Kidney (tissue), 14 donors: Measurements from ENCODE around the gene GPATCH8. TPM values are rescaled to one million over a fixed set of nuclear protein-coding genes. Genes with fewer than 3 reads are reported as not detected.
"Not testable (repeated sequence)": the region's sequence is repeated elsewhere in the genome, so short reads cannot be mapped to it uniquely, and the experiment has no call there.

Experiments
- DNase-seq, 5 donors: peaks; one replicate each; pipeline ENCODE4 v3.0.0-alpha.2; 2013 to 2020
- FAIRE-seq: peaks from 2 replicates; lab custom pipeline; 2012; peaks lifted over from hg19 to GRCh38; lab: Jason Lieb, UNC
- H3K27ac ChIP-seq, 2 donors: one replicate each; pipeline ENCODE4 v1.7.0; 2013; ENCODE audit warnings: low read depth in 2 of 2, low read length in 2 of 2, inconsistent platforms in 1 of 2
- H3K27me3 ChIP-seq: one replicate; pipeline ENCODE4 v1.7.1; 2013; ENCODE audit warnings: low read length, inconsistent platforms; ENCODE audit not compliant: control insufficient read depth, insufficient read depth
- H3K36me3 ChIP-seq, 3 donors: one replicate each; pipeline versions ENCODE4 v1.7.0 to v1.7.1; 2013; ENCODE audit warnings: low read length in 3 of 3, control low read depth in 1 of 3, inconsistent platforms in 1 of 3; ENCODE audit not compliant: insufficient read depth in 3 of 3, control insufficient read depth in 2 of 3
- H3K4me1 ChIP-seq, 3 donors: one replicate each; pipeline versions ENCODE4 v1.7.0 to v1.7.1; 2013; ENCODE audit warnings: low read length in 3 of 3, inconsistent platforms in 1 of 3, low read depth in 1 of 3; ENCODE audit not compliant: control insufficient read depth in 2 of 3, insufficient read depth in 2 of 3
- H3K4me3 ChIP-seq, 3 donors: one replicate each; pipeline versions ENCODE4 v1.7.0 to v1.8.1; 2013; ENCODE audit warnings: low read length in 3 of 3, control low read depth in 1 of 3, inconsistent platforms in 1 of 3
- H3K9ac ChIP-seq, 3 donors: one replicate each; pipeline versions ENCODE4 v1.7.0 to v1.7.1; 2013; ENCODE audit warnings: low read length in 3 of 3, control low read depth in 1 of 3, inconsistent platforms in 1 of 3
- H3K9me3 ChIP-seq, 3 donors: one replicate each; pipeline versions ENCODE4 v1.7.0 to v1.7.1; 2013; ENCODE audit warnings: low read length in 3 of 3, control low read depth in 1 of 3, inconsistent platforms in 1 of 3; ENCODE audit not compliant: control insufficient read depth in 2 of 3, insufficient read depth in 1 of 3
- CTCF ChIP-seq: IDR thresholded peaks from 3 replicates; pipeline ENCODE4 v1.5.1; 2012; ENCODE audit warnings: mild to moderate bottlenecking, moderate library complexity, borderline replicate concordance; ENCODE audit not compliant: insufficient read depth; ENCODE audit errors: extremely low read depth
- intact Hi-C: fragments of 100-400 bp; cut with DNase I; formaldehyde crosslinking; loops from one replicate; pipeline ENCODE4 v1.11.1; 2022
- polyA plus RNA-seq: library from polyadenylated mRNA; stranded (reverse); fragments of 350-450 nt; fragmentation: Illumina TruSeq; extraction: RNeasy Lipid Tissue Mini Kit (QIAGEN cat#74804); gene quantifications from one replicate; pipeline ENCODE4 v1.2.3, GENCODE V29; 2014; ENCODE audit warnings: low read depth, low replicate concordance; ENCODE audit not compliant: insufficient read depth
- total RNA-seq: library from RNA; stranded (reverse); fragmentation: NEBNext Ultra II Directional; extraction: Animal tissue kit (Norgen Biotek cat#: 25700); gene quantifications from one replicate; pipeline ENCODE4 v1.2.1, GENCODE V29; 2021
- donor health status: control.
- donor health status: control.
- donor health status: control.
- donor health status: control.
- donor health status: control.
- donor health status: DM: yes; HTN: yes; CAD: no.
- donor health status: Normal renal cell carcinoma (clear cell type).

GPATCH8 gene
- total and polyA plus RNA-seq, 2 donors from 2014 or later, result 3.5 to 47.0 TPM

GRCh38 chr17:44540246-44541084 is 37.3 kb upstream of the GPATCH8 start:
- H3K9me3 ChIP-seq, result no peaks in the 10 kb centered on the region
- peaks cover 0 to 12% (median 4%) of the 10 kb centered on the region in 3 donors for H3K4me1 ChIP-seq
- no peak overlapping the region for H3K27ac ChIP-seq
- H3K27me3 ChIP-seq, result no peaks in the 10 kb centered on the region
- DNase-seq (no peak), FAIRE-seq (no peak)
- no peak overlapping the region for H3K4me3 ChIP-seq
- intact Hi-C loops, result no loop called here
- no peaks in the 10 kb centered on the region for H3K36me3 ChIP-seq
- no peak overlapping the region for H3K9ac ChIP-seq
- TF ChIP-seq CTCF, result no peak

GRCh38 chr17:44539673-44540072 is 36.5 kb upstream of the GPATCH8 start:
- intact Hi-C loops, result no loop called here
- H3K4me3 ChIP-seq, result no peak overlapping the region
- H3K27ac ChIP-seq, result no peak overlapping the region
- H3K27me3 ChIP-seq, result no peaks in the 10 kb centered on the region
- H3K4me1 ChIP-seq, result peaks cover 0 to 12% (median 4%) of the 10 kb centered on the region in 3 donors
- H3K36me3 ChIP-seq, result no peaks in the 10 kb centered on the region
- H3K9ac ChIP-seq, result no peak overlapping the region
- FAIRE-seq (no peak), DNase-seq (peak in 2 of 5 donors; percentile 38 to 66)
- no peaks in the 10 kb centered on the region for H3K9me3 ChIP-seq
- no peak for TF ChIP-seq CTCF

GRCh38 chr17:44537922-44538321 is 34.7 kb upstream of the GPATCH8 start:
- H3K4me3 ChIP-seq, intact Hi-C loops, H3K27ac ChIP-seq, FAIRE-seq, H3K36me3 ChIP-seq, H3K4me1 ChIP-seq, H3K27me3 ChIP-seq, DNase-seq, H3K9me3 ChIP-seq, H3K9ac ChIP-seq: not testable (repeated sequence)

- H3K36me3 ChIP-seq, result no peaks in the 10 kb centered on the region
- FAIRE-seq (no peak), DNase-seq (peak in 4 of 5 donors; percentile 51 to 76 (median 56))
- no peak for TF ChIP-seq CTCF
- no peaks in the 10 kb centered on the region for H3K9me3 ChIP-seq
- H3K27ac ChIP-seq, result peak overlapping the region in 1 of 2 donors; percentile 60
- no peak overlapping the region for H3K4me3 ChIP-seq
- peaks cover 0 to 4% (median 1%) of the 10 kb centered on the region in 3 donors for H3K4me1 ChIP-seq
- no peaks in the 10 kb centered on the region for H3K27me3 ChIP-seq
- H3K9ac ChIP-seq, result no peak overlapping the region
- intact Hi-C loops, result no loop called here
Observed at GRCh38 chr17:44536090-44536953, 33.1 kb upstream of the GPATCH8 start.
